Measurements from ENCODE around the gene RBFOX2.

RBFOX2 gene

DNA sequence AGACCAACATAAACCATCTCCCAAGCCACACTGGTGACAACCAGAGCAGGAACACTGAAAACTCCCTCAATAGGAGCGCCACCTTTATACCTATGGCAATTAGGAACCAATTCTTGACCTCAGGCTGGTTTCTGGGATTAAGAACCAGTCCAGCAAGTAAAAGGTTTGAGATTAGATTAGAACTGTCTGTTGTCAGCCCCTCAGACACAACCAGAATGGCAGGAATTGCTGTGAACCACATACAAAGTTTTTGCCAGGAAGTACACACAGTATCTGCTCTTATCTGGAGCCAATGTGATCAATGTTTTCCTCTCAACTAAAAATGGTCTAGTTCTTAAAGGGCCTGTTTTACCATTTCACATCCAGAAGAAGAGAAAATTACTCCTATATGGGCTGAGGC, 55.2 kb downstream of the RBFOX2 start:
- no peak for DNase-seq (ENCODE audit: low read depth in 2 of 2)

DNA sequence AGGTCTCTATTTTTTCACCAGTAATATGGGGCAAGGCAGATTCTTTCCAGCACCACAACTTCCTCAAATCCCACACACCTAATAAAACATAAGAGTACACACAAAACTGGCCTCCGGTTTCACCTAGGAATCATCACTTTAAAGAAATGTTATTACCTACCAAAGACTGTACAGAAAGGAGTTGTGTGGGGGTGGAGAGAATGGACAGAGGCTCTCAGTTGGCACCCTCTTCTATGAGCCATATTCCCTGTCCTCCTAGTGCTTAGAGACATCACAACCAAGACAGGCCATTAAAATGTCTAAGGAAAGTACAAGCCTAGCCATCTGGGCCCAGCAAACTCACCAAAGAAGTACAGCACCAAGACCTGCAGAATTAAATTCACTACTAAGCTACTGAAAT, 56.1 kb downstream of the RBFOX2 start:
- no peak for DNase-seq (ENCODE audit: low read depth in 2 of 2)

DNA sequence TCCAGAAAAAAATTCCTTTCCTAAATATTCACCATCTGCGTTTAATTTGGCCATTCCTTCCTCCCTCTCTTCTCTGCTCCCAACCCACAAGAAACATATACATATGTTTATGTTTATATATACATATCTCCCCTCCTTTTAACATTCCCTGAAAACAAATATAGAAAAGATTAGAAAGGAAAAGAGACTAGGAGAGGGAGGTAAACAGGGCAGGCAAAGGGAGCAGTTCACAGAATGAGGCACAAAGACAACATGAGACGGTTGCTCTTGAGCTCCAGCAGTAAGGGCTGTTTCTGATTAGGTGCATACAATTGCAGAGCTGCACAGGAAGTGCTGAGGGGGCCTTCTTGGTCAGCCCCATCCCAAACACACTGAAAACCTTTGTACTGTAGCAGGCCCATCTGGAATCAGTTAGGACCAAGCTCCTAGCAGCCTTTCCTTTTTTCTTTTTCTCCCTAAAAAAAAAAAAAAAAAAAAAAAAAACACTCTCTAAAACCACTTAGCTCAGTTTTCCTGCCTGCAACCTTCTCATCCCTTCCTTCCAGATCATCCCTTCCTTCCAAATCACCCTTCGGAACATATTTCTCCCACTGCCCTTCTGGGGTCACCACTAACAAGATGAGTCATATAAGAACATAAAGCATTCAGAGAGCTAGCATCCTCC, 57.0 kb downstream of the RBFOX2 start:
- DNase-seq (ENCODE audit: low read depth in 2 of 2), result no peak

DNA sequence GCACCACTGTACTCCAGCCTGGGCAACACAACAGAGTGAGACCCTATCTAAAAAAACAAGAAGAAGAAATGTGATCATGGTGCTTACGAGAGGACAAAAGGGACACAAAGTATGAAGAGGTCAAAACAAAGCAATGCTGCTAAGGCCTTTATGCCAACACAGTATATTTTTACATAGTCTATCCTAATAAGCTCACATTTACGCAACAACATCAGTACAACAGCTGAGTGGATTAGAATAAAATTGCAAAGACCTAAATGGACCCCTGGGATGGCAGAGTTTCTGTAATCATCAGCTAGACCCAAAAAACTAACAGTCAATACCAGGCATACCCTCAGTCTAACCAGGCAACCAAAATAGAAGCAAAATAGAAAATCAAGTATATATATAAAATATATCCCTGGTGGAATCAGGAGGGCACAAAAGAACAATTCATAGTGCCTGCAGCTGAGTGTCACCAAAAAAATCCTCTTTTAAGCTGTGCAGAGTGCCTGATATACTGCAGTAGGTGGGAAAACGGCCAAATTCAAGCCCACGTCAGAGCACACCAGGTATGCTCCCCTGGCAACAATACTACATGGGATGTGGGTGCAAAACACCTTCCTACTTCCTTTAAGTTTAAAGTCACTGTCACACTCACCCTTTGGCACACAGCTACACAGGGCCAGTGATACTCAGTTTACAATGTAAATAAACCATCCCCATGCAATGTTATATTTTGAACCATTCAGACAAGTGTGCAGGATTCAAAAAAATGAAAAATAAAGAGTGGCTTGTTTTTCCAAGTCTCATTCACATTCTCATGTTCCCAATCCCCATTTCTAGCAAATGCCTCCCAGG, 57.8 kb downstream of the RBFOX2 start:
- no peak for DNase-seq (ENCODE audit: low read depth in 2 of 2)

DNA sequence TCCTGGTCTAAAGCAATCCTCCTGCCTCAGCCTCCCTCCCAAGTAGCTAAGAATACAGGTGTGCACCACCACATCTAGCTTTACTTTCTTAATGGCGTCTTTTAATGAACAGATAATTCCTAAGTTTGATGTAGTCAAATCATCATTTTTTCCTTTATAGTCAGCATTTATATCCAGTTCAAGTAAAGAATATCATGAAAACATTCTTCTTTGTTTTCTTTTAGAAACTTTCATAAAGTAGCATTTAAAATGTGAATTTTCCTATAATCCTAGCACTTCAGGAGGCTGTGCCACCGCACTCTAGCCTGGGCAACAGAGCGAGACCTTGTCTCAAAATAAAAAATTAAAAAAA, 61.6 kb downstream of the RBFOX2 start:
- DNase-seq (ENCODE audit: low read depth in 2 of 2), result no peak

DNA sequence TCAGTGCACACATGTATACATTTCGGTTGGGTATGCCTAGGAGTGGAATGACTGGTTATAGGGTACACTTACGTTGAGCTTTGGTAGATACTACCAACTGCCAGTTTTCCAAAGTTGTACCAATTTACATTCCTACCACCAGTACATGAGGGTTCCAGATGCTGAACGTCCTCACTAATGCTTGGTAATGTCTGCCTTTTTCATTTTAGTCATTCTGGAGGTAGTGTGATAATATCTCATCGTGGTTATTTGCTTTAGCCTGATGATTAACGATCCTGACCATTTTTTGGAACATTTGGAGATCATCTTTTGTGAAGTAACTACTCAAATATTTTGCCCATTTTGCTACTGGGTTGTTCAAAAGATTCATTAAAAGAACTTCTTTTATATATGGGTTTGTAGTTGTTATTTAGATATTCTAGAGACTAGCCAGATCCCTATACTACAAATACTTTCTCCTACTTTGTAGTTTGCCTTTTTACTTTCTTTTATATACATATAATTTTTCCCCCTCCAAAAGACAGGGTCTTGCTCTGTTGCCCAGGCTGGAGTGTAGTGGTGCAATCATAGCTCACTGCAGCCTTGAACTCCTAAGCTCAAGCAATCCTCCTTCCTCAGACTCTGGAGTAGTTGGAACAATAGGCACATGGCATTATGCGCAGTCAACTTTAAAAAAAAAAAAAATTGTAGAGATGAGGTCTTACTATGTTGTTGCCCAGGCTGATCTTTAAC, 62.1 kb downstream of the RBFOX2 start:
- DNase-seq (ENCODE audit: low read depth in 2 of 2), result no peak

DNA sequence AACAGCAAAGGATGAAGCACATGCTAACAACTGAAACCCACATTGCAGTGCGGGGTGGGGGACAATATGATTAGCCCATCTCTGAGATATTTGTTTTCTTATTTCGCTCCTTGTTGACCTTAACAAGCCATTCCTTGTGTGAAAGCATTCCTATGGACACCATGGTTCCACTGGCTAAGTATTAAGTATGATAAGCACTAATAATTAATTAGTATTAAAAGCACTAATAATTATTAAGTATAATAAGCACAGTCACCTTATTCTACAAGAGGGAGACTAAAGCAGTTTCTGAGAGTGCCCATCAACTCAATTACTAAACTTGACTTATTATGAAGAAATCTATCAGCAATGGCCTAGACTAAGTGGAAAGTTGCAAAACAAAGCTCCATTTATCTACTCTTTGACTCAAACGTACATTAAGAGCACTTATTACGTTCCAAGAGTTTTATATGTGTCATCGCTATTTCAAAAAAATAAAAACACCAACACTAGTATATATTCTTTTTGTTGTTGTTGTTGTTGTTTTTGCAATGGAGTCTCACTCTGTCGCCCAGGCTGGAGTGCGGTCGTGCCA, 65.3 kb downstream of the RBFOX2 start:
- DNase-seq (ENCODE audit: low read depth in 2 of 2), result no peak

DNA sequence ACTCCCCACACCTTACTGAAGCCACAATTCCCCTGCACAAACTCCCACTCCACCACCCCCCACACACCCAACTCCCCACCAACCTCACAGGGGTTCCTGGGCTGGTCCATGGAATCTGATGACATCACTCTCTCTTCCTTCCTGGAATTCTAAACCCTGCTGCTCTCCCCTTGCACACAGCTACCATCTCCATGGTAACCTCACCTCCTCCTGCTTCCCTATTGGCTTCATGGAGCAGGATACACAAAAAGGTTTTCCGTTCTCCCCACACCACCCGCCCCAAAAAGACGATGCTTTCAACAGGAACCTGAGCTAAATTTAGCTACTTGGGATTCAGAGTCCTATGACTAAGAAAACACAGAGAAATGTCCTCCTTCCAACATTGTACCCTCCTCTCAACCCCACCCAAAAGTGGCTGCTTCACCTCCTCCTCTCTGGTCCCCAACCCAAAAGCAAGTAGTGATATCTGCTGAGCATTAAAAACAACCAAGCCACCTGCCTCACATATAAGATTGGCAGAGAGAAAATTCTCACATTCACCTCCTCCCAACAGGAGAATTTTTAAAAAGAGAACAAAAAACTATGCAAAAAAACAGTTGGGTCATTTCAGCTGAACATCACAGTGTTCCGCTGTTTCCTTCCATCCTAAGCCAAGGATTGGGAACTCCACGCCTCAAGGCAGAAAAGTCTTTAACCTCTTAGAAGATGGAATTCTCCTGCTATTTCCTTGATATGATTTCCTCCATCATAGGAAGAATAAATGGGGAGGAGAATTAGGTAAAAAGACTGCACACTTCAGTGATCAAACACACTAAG, 66.9 kb downstream of the RBFOX2 start:
- no peak for DNase-seq (ENCODE audit: low read depth in 2 of 2)

DNA sequence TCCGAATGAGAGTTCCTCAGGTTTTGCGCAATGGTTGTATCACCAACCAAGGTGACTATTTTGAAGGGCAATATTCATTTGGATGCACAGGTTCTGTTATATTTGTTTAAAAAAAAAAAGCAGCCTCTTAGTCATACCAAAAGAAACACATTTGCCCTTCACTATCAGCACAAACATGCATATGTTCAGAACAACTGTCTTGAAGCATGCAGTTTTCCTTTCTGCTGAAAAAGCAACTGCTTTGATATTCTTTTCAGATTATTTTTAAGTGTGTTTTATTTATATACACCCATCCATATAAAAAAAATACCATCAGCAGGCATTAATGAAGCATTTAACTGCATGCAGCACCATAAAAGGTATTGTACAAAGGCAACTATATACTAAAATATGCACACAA, 67.8 kb downstream of the RBFOX2 start:
- DNase-seq (ENCODE audit: low read depth in 2 of 2), result no peak

DNA sequence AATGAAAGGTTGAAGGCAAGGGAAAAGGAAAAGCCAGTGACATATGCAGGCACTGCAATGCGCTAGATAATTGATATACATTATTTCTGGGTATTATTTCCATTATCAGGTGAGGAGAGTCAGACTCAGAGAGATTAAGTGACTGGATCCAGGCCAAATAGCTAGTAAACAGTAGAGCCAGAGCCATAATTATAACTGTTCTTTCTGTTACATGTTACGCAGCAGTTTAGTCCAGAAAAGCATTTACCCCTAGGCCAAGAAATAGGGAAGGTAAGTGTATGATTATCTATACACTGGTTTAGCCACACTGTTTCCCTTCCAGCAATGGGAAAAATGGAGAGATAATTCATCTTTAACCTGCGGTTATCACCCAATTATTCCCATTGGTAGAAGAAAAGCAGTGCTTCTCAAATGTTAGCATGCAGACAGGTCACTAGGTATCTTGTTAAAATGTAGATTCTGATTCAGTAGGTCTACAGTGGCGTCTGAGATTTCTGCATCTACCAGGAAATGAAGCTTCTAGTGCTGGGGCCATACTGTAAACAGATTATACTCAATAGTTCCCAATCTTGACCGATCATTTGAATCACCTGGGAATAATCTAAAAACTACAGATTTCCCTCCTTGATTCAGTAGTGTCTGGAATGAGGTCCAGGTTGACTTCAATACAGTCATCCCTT, 69.4 kb downstream of the RBFOX2 start:
- DNase-seq (ENCODE audit: low read depth in 2 of 2), result no peak

DNA sequence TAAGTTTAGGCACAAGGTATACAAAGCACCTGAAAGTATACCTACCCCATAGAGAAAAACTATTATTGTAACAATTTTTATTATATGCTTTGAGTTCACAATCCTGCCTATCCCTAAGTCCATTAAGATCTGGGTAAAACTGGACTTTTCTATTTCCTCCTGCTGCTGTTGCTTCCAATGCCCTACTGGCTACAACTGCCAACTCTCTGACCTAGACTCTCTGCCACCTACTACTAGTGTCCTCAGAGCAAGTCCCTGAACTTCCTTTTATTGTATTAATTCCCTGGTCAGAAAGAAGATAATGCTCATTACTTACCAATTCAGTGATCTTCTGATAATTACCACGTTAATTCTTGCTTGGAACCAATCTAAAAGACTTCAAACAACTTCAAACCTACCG, 70.3 kb downstream of the RBFOX2 start:
- no peak for DNase-seq (ENCODE audit: low read depth in 2 of 2)

DNA sequence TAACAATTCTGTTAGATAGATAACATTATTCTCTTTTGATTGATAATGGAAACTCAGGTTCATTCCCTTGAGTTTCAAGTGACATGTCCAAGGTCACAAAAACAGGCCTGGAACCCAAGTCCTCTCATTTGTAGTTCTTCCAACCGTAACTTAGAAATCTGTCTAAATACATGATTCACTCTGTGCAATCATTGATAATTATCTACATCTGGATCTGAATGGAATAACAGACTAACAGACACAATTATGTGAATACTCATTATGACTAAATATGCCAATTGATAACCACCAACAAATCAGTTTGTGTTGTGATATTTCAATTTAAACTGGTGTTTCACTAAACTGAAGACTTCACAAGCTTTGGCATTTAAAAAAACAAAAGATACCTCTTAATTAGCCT, 71.0 kb downstream of the RBFOX2 start:
- DNase-seq (ENCODE audit: low read depth in 2 of 2), result no peak

DNA sequence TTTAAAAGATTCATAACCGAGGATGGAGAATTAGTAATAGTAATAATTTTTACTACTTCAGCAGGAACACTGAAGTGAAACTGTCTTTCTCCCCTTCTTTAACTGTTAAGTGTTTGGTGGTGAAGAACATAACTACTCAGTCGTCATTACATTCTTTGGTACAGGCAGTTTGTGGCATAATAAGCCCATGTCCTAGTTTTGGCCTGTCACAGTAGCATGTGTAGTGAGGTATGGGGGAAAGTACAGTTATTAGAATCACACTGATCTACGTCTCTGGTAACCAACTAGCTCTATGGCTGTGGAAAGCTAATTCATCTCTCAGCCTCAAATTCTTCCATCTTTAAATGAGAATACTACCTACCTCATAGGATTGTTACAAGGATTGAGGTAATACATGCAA, 71.8 kb downstream of the RBFOX2 start:
- no peak for DNase-seq (ENCODE audit: low read depth in 2 of 2)

DNA sequence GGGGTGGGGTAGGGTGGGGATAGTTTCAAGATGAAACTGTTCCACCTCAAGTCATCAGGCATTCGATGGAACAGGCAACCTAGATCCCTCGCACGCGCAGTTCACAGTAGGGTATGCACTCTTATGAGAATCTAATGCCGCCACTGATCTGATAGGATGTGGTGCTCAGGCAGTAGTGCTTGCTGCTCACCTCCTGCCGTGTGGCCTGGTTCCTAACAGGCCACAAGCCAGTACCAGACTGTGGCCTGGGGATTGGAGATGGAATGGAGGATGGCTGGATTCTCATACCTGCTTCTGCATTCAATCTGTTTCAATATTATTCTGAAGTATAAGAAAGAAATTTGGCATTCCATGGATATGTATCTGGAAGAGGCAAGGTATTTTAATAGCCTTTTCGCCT, 73.1 kb downstream of the RBFOX2 start:
- DNase-seq (ENCODE audit: low read depth in 2 of 2), result no peak

DNA sequence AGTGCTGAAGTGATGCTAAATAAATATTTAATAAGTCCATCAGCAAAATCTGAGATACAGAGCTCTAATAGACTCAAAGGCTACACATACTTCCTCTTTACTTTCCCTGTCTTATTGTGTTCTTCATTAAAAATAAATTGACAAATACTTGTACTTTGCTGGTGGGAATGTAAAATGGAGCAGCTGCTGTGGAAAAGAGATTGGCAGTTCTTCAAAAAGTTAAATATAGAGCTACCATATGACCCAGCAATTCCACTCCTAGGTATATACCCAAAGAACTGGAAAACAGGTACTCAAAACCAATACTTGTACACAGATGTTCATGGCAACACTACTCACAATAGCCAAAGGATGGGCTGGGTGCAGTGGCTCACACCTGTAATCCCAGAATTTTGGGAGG, 76.0 kb downstream of the RBFOX2 start:
- DNase-seq (ENCODE audit: low read depth in 2 of 2), result no peak

DNA sequence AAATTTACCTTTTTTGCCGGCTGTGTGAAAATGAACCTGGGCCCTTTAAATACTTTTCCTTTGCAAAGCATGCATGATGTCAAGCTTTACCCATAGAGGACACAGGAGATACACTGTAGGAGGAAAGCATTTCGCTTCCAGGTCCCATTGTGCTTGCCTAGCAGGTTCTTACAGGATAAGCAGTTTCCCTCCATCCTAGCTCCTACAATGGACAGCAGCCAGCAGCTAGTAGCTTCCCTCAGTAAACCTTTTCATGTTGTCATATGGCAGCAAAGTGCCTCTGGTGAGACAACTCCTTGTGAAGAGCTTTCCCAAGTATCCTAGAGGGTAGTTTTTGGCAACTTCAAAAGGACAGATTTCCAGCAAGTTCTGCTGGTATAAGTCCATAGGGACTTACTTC, 78.4 kb downstream of the RBFOX2 start:
- DNase-seq (ENCODE audit: low read depth in 2 of 2), result no peak

DNA sequence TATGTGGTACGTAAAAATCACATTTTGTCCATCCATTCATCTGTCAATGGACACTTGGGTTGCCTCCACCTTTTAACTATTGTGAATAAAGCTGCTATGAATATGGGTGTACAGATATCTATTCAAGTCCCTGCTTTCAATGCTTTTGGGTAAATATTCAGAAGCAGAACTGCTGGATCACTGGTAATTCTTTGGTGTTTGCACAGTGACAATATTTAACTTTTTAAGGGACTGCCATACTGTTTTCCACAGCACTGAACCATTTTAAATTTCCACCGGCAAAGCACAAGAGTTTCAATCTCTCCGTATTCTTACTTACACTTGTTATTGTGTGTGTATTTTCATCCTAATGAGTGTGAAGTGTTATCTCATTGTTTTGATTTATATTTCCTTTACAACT, 79.4 kb downstream of the RBFOX2 start:
- DNase-seq (ENCODE audit: low read depth in 2 of 2), result no peak

DNA sequence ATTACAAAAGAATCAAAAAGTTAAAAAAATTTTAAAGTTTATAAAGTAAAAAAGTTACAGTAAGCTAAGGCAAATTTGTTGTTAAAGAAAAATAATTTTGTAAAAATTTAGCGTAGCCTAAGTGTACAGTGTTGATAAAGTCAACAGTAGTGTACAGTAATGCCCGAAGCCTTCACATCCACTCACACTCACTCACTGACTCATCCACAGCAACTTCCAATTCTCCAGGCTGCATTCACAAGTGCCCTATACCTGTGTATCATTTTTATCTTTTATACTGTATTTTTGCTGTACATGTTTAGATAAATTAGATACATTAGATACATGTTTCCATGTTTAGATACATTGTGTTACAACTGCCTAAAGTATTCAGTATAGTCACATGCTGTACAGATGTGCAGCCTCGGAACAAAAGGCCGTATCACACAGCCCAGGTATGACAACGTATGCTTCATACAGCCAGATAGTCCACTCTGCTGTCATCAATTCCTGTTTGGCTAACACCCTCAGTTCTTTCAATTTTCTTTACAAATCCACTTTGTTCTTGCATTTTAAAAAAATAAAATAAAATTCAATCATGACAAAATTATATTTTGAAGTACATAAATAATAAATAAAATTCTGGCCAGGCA, 80.7 kb downstream of the RBFOX2 start:
- no peak for DNase-seq (ENCODE audit: low read depth in 2 of 2)

DNA sequence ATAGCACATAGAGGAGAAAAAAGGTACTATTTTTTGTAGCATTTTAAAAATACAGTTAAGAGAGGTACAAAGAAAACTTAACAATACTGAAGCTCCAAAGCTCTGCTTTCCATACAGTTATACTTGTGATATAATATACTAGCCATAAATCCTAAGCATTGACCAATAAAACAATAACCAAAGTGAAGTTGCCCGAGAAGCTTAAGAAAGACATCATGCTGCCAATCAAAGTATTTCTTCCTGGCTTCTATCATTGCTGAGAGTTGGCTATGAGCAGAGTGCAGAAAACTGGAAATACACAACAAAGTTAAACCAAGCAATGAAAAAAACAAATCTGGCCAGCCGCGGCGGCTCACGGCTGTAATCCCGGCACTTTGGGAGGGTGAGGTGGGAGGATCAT, 84.2 kb downstream of the RBFOX2 start:
- no peak for DNase-seq (ENCODE audit: low read depth in 2 of 2)

DNA sequence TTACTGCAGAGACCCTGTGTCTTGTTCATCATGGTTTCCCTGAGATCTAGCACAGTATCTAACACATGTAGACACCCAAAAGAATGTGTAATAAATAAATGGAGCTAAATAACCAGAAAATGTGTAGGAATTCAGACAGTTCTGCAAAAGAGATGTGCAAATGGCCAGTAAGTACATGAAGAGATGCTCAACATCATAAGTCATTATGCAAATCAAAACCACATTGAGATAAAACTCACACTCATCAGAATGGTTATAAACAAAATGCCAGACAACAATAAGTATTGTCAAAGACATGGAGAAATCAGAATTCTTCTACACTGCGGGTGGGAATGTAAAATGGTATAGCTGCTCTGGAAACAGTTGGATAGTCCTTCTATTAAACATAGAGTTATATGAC, 88.5 kb downstream of the RBFOX2 start:
- DNase-seq (ENCODE audit: low read depth in 2 of 2), result no peak

DNA sequence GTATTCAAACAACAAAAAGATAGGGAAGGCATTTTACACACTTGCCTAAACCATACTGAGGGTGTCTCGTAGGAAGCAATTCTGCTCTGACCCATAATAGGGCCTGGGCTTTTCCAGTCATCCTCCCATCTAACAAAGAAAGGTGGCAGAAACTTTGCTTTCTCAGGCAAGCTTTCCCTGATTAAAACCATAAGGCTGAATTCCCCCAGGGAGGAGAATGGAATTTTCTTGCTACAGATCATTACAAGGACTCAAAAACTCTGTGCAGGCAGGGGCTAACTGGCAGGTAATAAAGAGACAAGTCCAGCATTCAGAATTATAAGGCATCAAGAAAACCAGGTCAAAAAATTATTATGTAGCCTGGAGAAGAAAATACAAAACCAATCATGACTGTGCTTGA, 90.4 kb downstream of the RBFOX2 start:
- no peak for DNase-seq (ENCODE audit: low read depth in 2 of 2)
